Muscle layer of duodenum (tissue), 2 donors: ENCODE data around the gene RALGDS.
"Not testable (repeated sequence)": the region's sequence is repeated elsewhere in the genome, so short reads cannot be mapped to it uniquely, and the experiment has no call there.

Experiments
- H3K27ac ChIP-seq: one replicate; pipeline ENCODE4 v1.7.0; 2013; ENCODE audit warnings: mild to moderate bottlenecking, low read length
- H3K27me3 ChIP-seq: one replicate; pipeline ENCODE4 v1.7.0; 2013; ENCODE audit warnings: low read depth, mild to moderate bottlenecking, control low read depth, low read length
- H3K36me3 ChIP-seq, 2 donors: one replicate each; pipeline ENCODE4 v1.7.0; 2013; ENCODE audit warnings: low read length in 2 of 2, control low read depth in 1 of 2, mild to moderate bottlenecking in 1 of 2; ENCODE audit not compliant: insufficient read depth in 2 of 2, control insufficient read depth in 1 of 2
- H3K4me1 ChIP-seq, 2 donors: one replicate each; pipeline ENCODE4 v1.7.0; 2013; ENCODE audit warnings: low read length in 2 of 2, mild to moderate bottlenecking in 2 of 2, control low read depth in 1 of 2, moderate library complexity in 1 of 2; ENCODE audit not compliant: insufficient read depth in 2 of 2, control insufficient read depth in 1 of 2
- H3K4me3 ChIP-seq, 2 donors: one replicate each; pipeline ENCODE4 v1.7.0; 2013; ENCODE audit warnings: low read length in 2 of 2, low read depth in 1 of 2, mild to moderate bottlenecking in 1 of 2
- H3K9me3 ChIP-seq, 2 donors: one replicate each; pipeline ENCODE4 v1.7.0; 2013; ENCODE audit warnings: low read length in 2 of 2, control low read depth in 1 of 2, mild to moderate bottlenecking in 1 of 2; ENCODE audit not compliant: control insufficient read depth in 1 of 2
- donor health status: healthy.

RALGDS gene

GRCh38 chr9:133063159-133063499, 57.9 kb downstream of the RALGDS start:
- Histone ChIP-seq H3K27me3 (no peaks in the 10 kb centered on the region), H3K9me3 (no peaks in the 10 kb centered on the region), H3K4me1 (no peaks in the 10 kb centered on the region), H3K27ac (no peak overlapping the region), H3K4me3 (no peak overlapping the region), H3K36me3 (peaks cover 4 to 7% of the 10 kb centered on the region in 2 donors)

GRCh38 chr9:133062569-133062968, 58.5 kb downstream of the RALGDS start:
- not testable (repeated sequence) for H3K4me1 ChIP-seq, H3K36me3 ChIP-seq, H3K27ac ChIP-seq, H3K27me3 ChIP-seq, H3K4me3 ChIP-seq, H3K9me3 ChIP-seq

GRCh38 chr9:133061764-133062145, 59.3 kb downstream of the RALGDS start, which contains the start of gene CEL:
CEL (plus strand) TSS chr9:133061981; CDS start chr9:133062003, 22 bp downstream.
- H3K27me3 ChIP-seq, H3K27ac ChIP-seq, H3K4me3 ChIP-seq, H3K4me1 ChIP-seq, H3K9me3 ChIP-seq: not testable (repeated sequence)
- peaks cover 6 to 18% of the 10 kb centered on the region in 2 donors for H3K36me3 ChIP-seq

GRCh38 chr9:133061019-133061763, 59.8 kb downstream of the RALGDS start:
- not testable (repeated sequence) for H3K27me3 ChIP-seq, H3K27ac ChIP-seq, H3K4me3 ChIP-seq, H3K4me1 ChIP-seq, H3K9me3 ChIP-seq
- H3K36me3 ChIP-seq = peaks cover 12 to 23% of the 10 kb centered on the region in 2 donors

DNA sequence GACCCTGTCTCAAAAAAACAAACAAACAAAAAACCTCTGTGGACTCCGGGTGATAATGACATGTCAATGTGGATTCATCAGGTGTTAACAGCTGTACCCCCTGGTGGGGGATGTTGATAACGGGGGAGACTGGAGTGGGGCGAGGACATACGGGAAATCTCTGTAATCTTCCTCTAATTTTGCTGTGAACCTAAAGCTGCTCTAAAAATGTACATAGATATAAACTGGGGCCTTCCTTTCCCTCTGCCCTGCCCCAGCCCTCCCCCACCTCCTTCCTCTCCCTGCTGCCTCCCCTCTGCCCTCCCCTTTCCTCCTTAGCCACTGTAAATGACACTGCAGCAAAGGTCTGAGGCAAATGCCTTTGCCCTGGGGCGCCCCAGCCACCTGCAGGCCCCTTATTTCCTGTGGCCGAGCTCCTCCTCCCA, 60.6 kb downstream of the RALGDS start:
- Histone ChIP-seq H3K36me3 (peaks cover 15 to 31% of the 10 kb centered on the region in 2 donors), H3K27ac (no peak overlapping the region), H3K4me1 (no peaks in the 10 kb centered on the region), H3K27me3 (no peaks in the 10 kb centered on the region), H3K9me3 (no peaks in the 10 kb centered on the region), H3K4me3 (no peak overlapping the region)

GRCh38 chr9:133059623-133060022, 61.4 kb downstream of the RALGDS start:
- Histone ChIP-seq H3K4me1 (no peaks in the 10 kb centered on the region), H3K27ac (no peak overlapping the region), H3K4me3 (no peak overlapping the region), H3K27me3 (no peaks in the 10 kb centered on the region), H3K36me3 (peaks cover 15 to 39% of the 10 kb centered on the region in 2 donors), H3K9me3 (no peaks in the 10 kb centered on the region)

- peaks cover 20 to 48% of the 10 kb centered on the region in 2 donors for H3K36me3 ChIP-seq
- no peaks in the 10 kb centered on the region for H3K4me1 ChIP-seq
- H3K27me3 ChIP-seq = no peaks in the 10 kb centered on the region
- no peak overlapping the region for H3K4me3 ChIP-seq
- H3K9me3 ChIP-seq = no peaks in the 10 kb centered on the region
- H3K27ac ChIP-seq = no peak overlapping the region
These were observed 62.3 kb downstream of the RALGDS start for GRCh38 chr9:133058550-133059320.

- H3K9me3 ChIP-seq = no peaks in the 10 kb centered on the region
- peaks cover 22 to 55% of the 10 kb centered on the region in 2 donors for H3K36me3 ChIP-seq
- H3K4me1 ChIP-seq = no peaks in the 10 kb centered on the region
- H3K4me3 ChIP-seq = no peak overlapping the region
- H3K27ac ChIP-seq = no peak overlapping the region
- H3K27me3 ChIP-seq = no peaks in the 10 kb centered on the region
These were observed 63.0 kb downstream of the RALGDS start for GRCh38 chr9:133058071-133058470.

- Histone ChIP-seq H3K4me1 (no peaks in the 10 kb centered on the region), H3K36me3 (peaks cover 22 to 57% of the 10 kb centered on the region in 2 donors), H3K27me3 (no peaks in the 10 kb centered on the region), H3K27ac (no peak overlapping the region), H3K9me3 (no peaks in the 10 kb centered on the region), H3K4me3 (no peak overlapping the region)
These were observed 63.5 kb downstream of the RALGDS start for GRCh38 chr9:133057553-133057952.

GRCh38 chr9:133057006-133057405, 64.0 kb downstream of the RALGDS start:
- H3K4me3 ChIP-seq = no peak overlapping the region
- no peaks in the 10 kb centered on the region for H3K27me3 ChIP-seq
- no peaks in the 10 kb centered on the region for H3K4me1 ChIP-seq
- peaks cover 22 to 63% of the 10 kb centered on the region in 2 donors for H3K36me3 ChIP-seq
- no peaks in the 10 kb centered on the region for H3K9me3 ChIP-seq
- no peak overlapping the region for H3K27ac ChIP-seq

- Histone ChIP-seq H3K9me3 (no peaks in the 10 kb centered on the region), H3K4me3 (no peak overlapping the region), H3K36me3 (peaks cover 22 to 68% of the 10 kb centered on the region in 2 donors), H3K27ac (no peak overlapping the region), H3K4me1 (no peaks in the 10 kb centered on the region), H3K27me3 (no peaks in the 10 kb centered on the region)
These were observed 64.5 kb downstream of the RALGDS start for GRCh38 chr9:133056533-133056932.
